Heart right ventricle (tissue), 16 donors: ENCODE results near the gene SLF1. TPM values are rescaled to one million over a fixed set of nuclear protein-coding genes. Genes with fewer than 3 reads are reported as not detected.

ENCODE experiments used
- ATAC-seq, 8 donors: fragments of 200-7000 bp; cut with Tn5 transposase; one replicate each; pipeline ENCODE4 v1.9.1; 2020; ENCODE audit warnings: mild to moderate bottlenecking in 8 of 8, moderate library complexity in 8 of 8, moderate number of reproducible peaks in 1 of 8
- DNase-seq, 2 donors: peaks; one replicate each; pipeline ENCODE4 v3.0.0-alpha.2; 2020
- H3K27ac ChIP-seq, 10 donors: fragments of 200-600 bp; sonication (generic) in 2 of 10; one replicate each; pipeline versions ENCODE4 v1.5.0 to v1.8.0; 2020 to 2022; ENCODE audit warnings: mild to moderate bottlenecking in 3 of 10
- H3K27me3 ChIP-seq, 7 donors: fragments of 200-600 bp; one replicate each; pipeline ENCODE4 v1.8.0; 2021 to 2022; ENCODE audit warnings: mild to moderate bottlenecking in 2 of 7
- H3K36me3 ChIP-seq, 9 donors: fragments of 200-600 bp; sonication (generic) in 1 of 9; one replicate each; pipeline versions ENCODE4 v1.5.0 to v1.8.0; 2020 to 2022; ENCODE audit warnings: mild to moderate bottlenecking in 2 of 9
- H3K4me1 ChIP-seq, 9 donors: fragments of 200-600 bp; sonication (generic) in 1 of 9; one replicate each; pipeline versions ENCODE4 v1.5.0 to v1.8.0; 2020 to 2022; ENCODE audit warnings: mild to moderate bottlenecking in 4 of 9
- H3K4me3 ChIP-seq, 10 donors: fragments of 200-600 bp; sonication (generic) in 2 of 10; one replicate each; pipeline versions ENCODE4 v1.5.0 to v1.8.0; 2020 to 2022; ENCODE audit warnings: mild to moderate bottlenecking in 7 of 10, moderate library complexity in 2 of 10
- H3K9me3 ChIP-seq, 11 donors: fragments of 200-600 bp in 10 of 11; sonication (generic) in 2 of 11; one replicate each; pipeline versions ENCODE4 v1.5.0 to v1.8.0; 2013 to 2022; ENCODE audit warnings: mild to moderate bottlenecking in 2 of 11, control low read depth in 1 of 11, moderate library complexity in 1 of 11
- CTCF ChIP-seq, 9 donors: fragments of 200-600 bp; sonication (generic) in 2 of 9; IDR thresholded peaks; one replicate each; pipeline versions ENCODE4 v1.5.0 to v1.8.0; 2021 to 2022; ENCODE audit warnings: antibody characterized with exemption in 9 of 9, mild to moderate bottlenecking in 5 of 9, moderate library complexity in 1 of 9
- WGBS, 2 donors: extraction: QIAGEN DNeasy Blood & Tissue Kit; methylation state at CpG; one replicate each; pipeline ENCODE4 v1.1.7; 2013; ENCODE audit warnings: inconsistent platforms in 1 of 2; 5-methylcytosine and 5-hydroxymethylcytosine counted together
- intact Hi-C, 10 donors: fragments of 100-400 bp; cut with DNase I; formaldehyde crosslinking; loops; one replicate each; pipeline versions ENCODE4 v1.11.1 to v1.14.2; 2022
- polyA plus RNA-seq, 2 donors: library from polyadenylated mRNA; stranded (reverse); fragments of 200-250 nt; gene quantifications; one replicate each; pipeline ENCODE4 v1.2.3, GENCODE V29; 2013
- total RNA-seq, 10 donors: library from RNA; stranded (reverse); fragmentation: NEBNext Ultra II Directional in 3 of 10; extraction: Animal tissue kit (Norgen Biotek cat#: 25700) in 3 of 10; gene quantifications; one replicate each; pipeline versions ENCODE4 v1.2.1 to v1.2.4, GENCODE V29; 2021 to 2023
- donor health status: Arrhythmogenic right ventricular cardiomyopathy.
- donor health status: ischemic (EF 13 %, LVEDD 7.1; RV severe dilation, severe dysfunction).
- donor health status: healthy with polysubstance abuse.
- donor health status: DM: no; HTN: yes; CAD: no.
- donor health status: DM: no; HTN: no; CAD: no.
- donor health status: ischemic (EF 25% LVEDD 6.9; RV normal size, moderate dysfunction).
- donor health status: ischemic (EF 25% LVEDD 5.7; RV mildly dilated, moderate dysfunction).
- donor health status: healthy.
- donor health status: DM: yes; HTN: yes; CAD: no.
- donor health status: Ischemic cardiomyopathy.
- donor health status: ischemic (EF 35%, LVEDD 5.7; RV mildly dilated, moderate dysfunction).
- donor health status: nonischemic (EF 11% LVEDD 7.7; RV severe dilation, severe dysfunction).
- donor health status: DM: yes; HTN: yes; CAD: no.
- donor health status: PGD.
- donor health status: ischemic (EF 29% LVEDD 5.4; RV normal size, mild dysfunction).
- donor health status: nonischemic (EF 23%, LVEDD 6.1; RV moderate dilation, normal function).

Gene SLF1
- total and polyA plus RNA-seq, 12 donors = 2.3 to 10.0 (median 4.5) TPM

GRCh38 chr5:94740286-94740685 is 121.8 kb downstream of the SLF1 start:
- Histone ChIP-seq H3K9me3 (no peaks in the 10 kb centered on the region), H3K27ac (no peak overlapping the region), H3K36me3 (no peaks in the 10 kb centered on the region), H3K4me3 (no peak overlapping the region), H3K27me3 (no peaks in the 10 kb centered on the region), H3K4me1 (no peaks in the 10 kb centered on the region)
- no peak for ATAC-seq
- WGBS, 2 donors = 72 to 78% methylated on average over 2 of the region's 2 CpGs
- intact Hi-C loops = no loop called here
- DNase-seq = no peak
- no peak for TF ChIP-seq CTCF (IDR thresholded peaks at IDR 0.05)

GRCh38 chr5:94742852-94743251 is 124.4 kb downstream of the SLF1 start:
- DNase-seq (no peak), ATAC-seq (no peak)
- Histone ChIP-seq H3K27me3 (no peaks in the 10 kb centered on the region), H3K9me3 (no peaks in the 10 kb centered on the region), H3K36me3 (no peaks in the 10 kb centered on the region), H3K27ac (no peak overlapping the region), H3K4me3 (no peak overlapping the region), H3K4me1 (peaks cover 0 to 7% (median 0%) of the 10 kb centered on the region in 9 donors)
- no peak for TF ChIP-seq CTCF (IDR thresholded peaks at IDR 0.05)
- 90 to 91% methylated on average over 4 of the region's 4 CpGs for WGBS, 2 donors
- intact Hi-C loops = no loop called here

- TF ChIP-seq CTCF (IDR thresholded peaks at IDR 0.05) = no peak
- DNase-seq (no peak), ATAC-seq (no peak)
- Histone ChIP-seq H3K36me3 (no peaks in the 10 kb centered on the region), H3K27me3 (no peaks in the 10 kb centered on the region), H3K4me1 (peaks cover 0 to 7% (median 0%) of the 10 kb centered on the region in 9 donors), H3K4me3 (no peak overlapping the region), H3K9me3 (no peaks in the 10 kb centered on the region), H3K27ac (no peak overlapping the region)
- intact Hi-C loops = no loop called here
- WGBS, 2 donors = 92 to 93% methylated on average over 2 of the region's 2 CpGs
These were observed 126.4 kb downstream of the SLF1 start for GRCh38 chr5:94744906-94745305.

- H3K4me1 ChIP-seq = peaks cover 0 to 7% (median 0%) of the 10 kb centered on the region in 9 donors
- no peaks in the 10 kb centered on the region for H3K9me3 ChIP-seq
- no peak overlapping the region for H3K4me3 ChIP-seq
- ATAC-seq = no peak
- no peaks in the 10 kb centered on the region for H3K27me3 ChIP-seq
- no peak for TF ChIP-seq CTCF (IDR thresholded peaks at IDR 0.05)
- DNase-seq = no peak
- H3K36me3 ChIP-seq = no peaks in the 10 kb centered on the region
- WGBS, 2 donors = 79 to 90% methylated on average over 5 of the region's 5 CpGs
- no peak overlapping the region for H3K27ac ChIP-seq
- intact Hi-C loops = no loop called here
These were observed 127.6 kb downstream of the SLF1 start for GRCh38 chr5:94745786-94746730.
